Common myeloid progenitor, CD34-positive (primary cell): ENCODE results near the gene ZCWPW1.
A peak's percentile ranks its signal among the peaks of the same experiment; 100 is the strongest.
"Not testable (repeated sequence)": the region's sequence is repeated elsewhere in the genome, so short reads cannot be mapped to it uniquely, and the experiment has no call there.

Experiments used
- CTCF ChIA-PET: fragments of 350-600 bp; sonication (Branson Sonifier 250); formaldehyde crosslinking; loops from one replicate; lab custom pipeline; 2021; ENCODE audit warnings: antibody characterized with exemption; lab: Charles Lee
- POLR2A ChIA-PET: fragments of 350-600 bp; sonication (Branson Sonifier 250); formaldehyde crosslinking; loops from one replicate; lab custom pipeline; 2021; ENCODE audit warnings: antibody characterized with exemption; lab: Charles Lee
- DNase-seq, 3 donors: peaks; one replicate each; pipeline versions ENCODE4 v3.0.0 to v3.0.0-alpha.2; 2013
- H3K27ac ChIP-seq, 2 experiments: 1 replicate in 1 of 2; 2 replicates in 1 of 2; pipeline ENCODE4 v1.7.0; 2013; ENCODE audit warnings: inconsistent platforms in 2 of 2, low read length in 2 of 2, mild to moderate bottlenecking in 2 of 2, low read depth in 1 of 2, moderate library complexity in 1 of 2; ENCODE audit not compliant: severe bottlenecking in 2 of 2, insufficient read depth in 1 of 2, poor library complexity in 1 of 2
- H3K27me3 ChIP-seq, 5 experiments: replicated peaks in 2 of 5; 1 replicate in 3 of 5; 2 replicates in 2 of 5; pipeline versions ENCODE4 v1.6.1 to v1.7.0; 2013; ENCODE audit warnings: low read length in 4 of 5, mild to moderate bottlenecking in 2 of 5, moderate library complexity in 2 of 5, inconsistent platforms in 1 of 5; ENCODE audit not compliant: insufficient read depth in 5 of 5, control insufficient read depth in 4 of 5
- H3K36me3 ChIP-seq, 4 experiments: 1 replicate in 2 of 4; 2 replicates in 2 of 4; pipeline versions ENCODE4 v1.6.1 to v1.7.0; 2013; ENCODE audit warnings: low read length in 3 of 4, control low read depth in 1 of 4, mild to moderate bottlenecking in 1 of 4; ENCODE audit not compliant: control insufficient read depth in 4 of 4, insufficient read depth in 4 of 4
- H3K4me1 ChIP-seq, 4 experiments: 1 replicate in 3 of 4; 2 replicates in 1 of 4; pipeline versions ENCODE4 v1.6.1 to v1.7.1; 2013; ENCODE audit warnings: low read length in 3 of 4, mild to moderate bottlenecking in 3 of 4, control low read depth in 1 of 4, inconsistent platforms in 1 of 4, moderate library complexity in 1 of 4; ENCODE audit not compliant: control insufficient read depth in 4 of 4, insufficient read depth in 4 of 4; ENCODE audit errors: control extremely low read depth in 1 of 4
- H3K4me3 ChIP-seq, 7 experiments: 1 replicate in 4 of 7; 2 replicates in 3 of 7; pipeline versions ENCODE4 v1.5.1 to v1.7.0; 2013; ENCODE audit warnings: mild to moderate bottlenecking in 7 of 7, low read length in 6 of 7, moderate library complexity in 6 of 7, inconsistent platforms in 2 of 7, low read depth in 2 of 7, control low read depth in 1 of 7; ENCODE audit not compliant: insufficient read depth in 4 of 7, control insufficient read depth in 1 of 7; ENCODE audit errors: extremely low read depth in 1 of 7
- H3K9me3 ChIP-seq, 5 experiments: 1 replicate in 4 of 5; 2 replicates in 1 of 5; pipeline versions ENCODE4 v1.6.1 to v1.7.1; 2013; ENCODE audit warnings: low read length in 4 of 5, mild to moderate bottlenecking in 2 of 5, inconsistent platforms in 1 of 5, low read depth in 1 of 5, moderate library complexity in 1 of 5; ENCODE audit not compliant: control insufficient read depth in 4 of 5, insufficient read depth in 2 of 5; ENCODE audit errors: control extremely low read depth in 1 of 5
- WGBS: methylation state at CpG from one replicate; pipeline ENCODE4 v1.1.5; 2013; ENCODE audit not compliant: insufficient coverage; 5-methylcytosine and 5-hydroxymethylcytosine counted together

Gene ZCWPW1

GRCh38 chr7:100352230-100352781, 76.2 kb downstream of the ZCWPW1 start:
- H3K36me3 ChIP-seq = peaks cover 20 to 85% (median 67%) of the 10 kb centered on the region in 4 experiments
- H3K27me3 ChIP-seq, DNase-seq, POLR2A ChIA-PET, H3K4me3 ChIP-seq, CTCF ChIA-PET, H3K27ac ChIP-seq, H3K4me1 ChIP-seq, H3K9me3 ChIP-seq: not testable (repeated sequence)
- 100% methylated on average over 7 of the region's 18 CpGs for WGBS

GRCh38 chr7:100351657-100352058, 76.8 kb downstream of the ZCWPW1 start:
- H3K27me3 ChIP-seq = no peaks in the 10 kb centered on the region
- DNase-seq = no peak
- no peak overlapping the region for H3K4me3 ChIP-seq
- peaks cover 0 to 5% (median 0%) of the 10 kb centered on the region in 4 experiments for H3K4me1 ChIP-seq
- POLR2A ChIA-PET = no interaction called here
- peak overlapping the region in 1 of 2 experiments; percentile 29 for H3K27ac ChIP-seq
- WGBS = 91% methylated on average over 6 of the region's 6 CpGs
- H3K9me3 ChIP-seq = no peaks in the 10 kb centered on the region
- peaks cover 17 to 86% (median 68%) of the 10 kb centered on the region in 4 experiments for H3K36me3 ChIP-seq
- CTCF ChIA-PET = no interaction called here
